ENCODE data around the gene TMEM117.

TMEM117 gene

GRCh38 chr12:43935581-43935980, 99.7 kb downstream of the TMEM117 start:
- H3K27ac Mint-ChIP-seq: no peak overlapping the region

DNA sequence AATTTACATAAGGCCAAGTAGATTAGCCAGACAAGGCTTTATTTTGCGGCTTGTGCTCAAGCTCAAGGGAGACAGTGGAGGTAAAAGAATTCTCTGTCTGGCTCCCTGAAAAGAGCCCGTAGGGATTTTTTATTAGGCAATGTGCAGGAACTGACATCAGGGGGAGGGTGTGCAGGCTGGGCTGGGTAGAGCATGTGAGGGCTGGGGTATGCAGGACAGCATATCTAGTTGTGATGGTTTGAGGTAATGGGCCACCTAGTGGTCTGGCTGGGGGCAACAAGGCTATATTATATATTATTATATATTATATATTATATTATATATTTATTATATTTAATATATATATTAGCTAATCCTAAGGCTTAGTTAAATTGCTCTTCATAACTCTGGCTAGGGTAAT, 102.1 kb downstream of the TMEM117 start:
- Mint-ChIP-seq H3K9me3 (no peaks in the 10 kb centered on the region), H3K4me1 (ENCODE audit: low read depth) (no peaks in the 10 kb centered on the region), H3K27ac (no peak overlapping the region), H3K36me3 (ENCODE audit: low read depth) (no peaks in the 10 kb centered on the region), H3K4me3 (no peak overlapping the region), H3K27me3 (ENCODE audit: low read depth) (no peaks in the 10 kb centered on the region)

More at GRCh38 chr12:43935581-43935980, 99.7 kb downstream of the TMEM117 start:
- no peaks in the 10 kb centered on the region for H3K4me1 Mint-ChIP-seq (ENCODE audit: low read depth)
- no peak overlapping the region for H3K4me3 Mint-ChIP-seq
- H3K27me3 Mint-ChIP-seq (ENCODE audit: low read depth): no peaks in the 10 kb centered on the region
- H3K36me3 Mint-ChIP-seq (ENCODE audit: low read depth): no peaks in the 10 kb centered on the region
- peaks cover 8% of the 10 kb centered on the region for H3K9me3 Mint-ChIP-seq

DNA sequence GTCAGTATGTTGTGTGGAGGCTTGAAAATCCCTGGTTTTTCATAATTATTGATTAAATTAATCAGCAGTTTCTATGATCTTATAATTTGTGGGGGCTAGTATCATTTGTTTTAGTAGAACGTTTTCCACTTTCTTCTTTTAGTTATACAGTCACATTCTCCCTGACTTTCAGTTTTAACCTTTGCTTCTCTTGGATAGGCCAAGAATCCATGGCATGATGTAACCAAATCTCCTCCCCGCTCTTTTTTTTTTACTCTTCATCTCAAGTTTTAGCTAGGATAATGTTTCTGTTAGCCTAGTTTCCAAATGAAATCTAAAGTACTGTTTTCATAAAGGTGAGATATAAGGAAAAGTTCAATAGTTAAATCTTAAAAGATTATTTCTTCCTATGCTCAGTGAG, 106.5 kb downstream of the TMEM117 start:
- H3K4me1 Mint-ChIP-seq (ENCODE audit: low read depth): no peaks in the 10 kb centered on the region
- H3K27ac Mint-ChIP-seq: no peak overlapping the region
- H3K4me3 Mint-ChIP-seq: no peak overlapping the region
- H3K27me3 Mint-ChIP-seq (ENCODE audit: low read depth): no peaks in the 10 kb centered on the region
- no peaks in the 10 kb centered on the region for H3K9me3 Mint-ChIP-seq
- no peaks in the 10 kb centered on the region for H3K36me3 Mint-ChIP-seq (ENCODE audit: low read depth)

GRCh38 chr12:43945983-43946382, 110.1 kb downstream of the TMEM117 start:
- Mint-ChIP-seq H3K4me1 (ENCODE audit: low read depth) (no peaks in the 10 kb centered on the region), H3K9me3 (no peaks in the 10 kb centered on the region), H3K27me3 (ENCODE audit: low read depth) (no peaks in the 10 kb centered on the region), H3K27ac (no peak overlapping the region), H3K36me3 (ENCODE audit: low read depth) (no peaks in the 10 kb centered on the region), H3K4me3 (no peak overlapping the region)

DNA sequence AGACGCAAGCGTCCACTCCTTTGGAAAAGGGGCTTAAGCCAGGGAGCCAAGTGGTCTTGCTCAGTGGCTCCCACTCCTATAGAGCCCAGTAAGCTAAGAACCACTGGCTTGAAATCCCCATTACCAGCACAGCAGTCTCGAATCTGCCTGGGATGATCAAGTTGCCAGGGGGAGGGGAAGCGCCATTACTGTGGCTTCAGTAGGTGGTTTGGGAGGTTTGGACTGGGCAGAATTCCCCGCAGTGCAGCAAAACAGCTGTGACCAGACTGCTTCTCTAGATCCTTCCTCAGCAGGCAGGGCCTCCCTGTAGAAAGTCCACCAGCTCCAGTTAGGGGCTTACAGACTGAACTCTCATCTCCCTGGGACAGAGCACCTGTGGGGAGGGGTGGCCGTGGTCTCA, 115.4 kb downstream of the TMEM117 start:
- Mint-ChIP-seq H3K4me1 (ENCODE audit: low read depth) (peaks cover 7% of the 10 kb centered on the region), H3K27ac (no peak overlapping the region), H3K4me3 (no peak overlapping the region), H3K36me3 (ENCODE audit: low read depth) (no peaks in the 10 kb centered on the region), H3K9me3 (no peaks in the 10 kb centered on the region), H3K27me3 (ENCODE audit: low read depth) (no peaks in the 10 kb centered on the region)

GRCh38 chr12:43957732-43958372, 122.0 kb downstream of the TMEM117 start:
- no peaks in the 10 kb centered on the region for H3K9me3 Mint-ChIP-seq
- H3K27me3 Mint-ChIP-seq (ENCODE audit: low read depth): no peaks in the 10 kb centered on the region
- no peak overlapping the region for H3K27ac Mint-ChIP-seq
- H3K4me1 Mint-ChIP-seq (ENCODE audit: low read depth): peaks cover 7% of the 10 kb centered on the region
- H3K4me3 Mint-ChIP-seq: no peak overlapping the region
- no peaks in the 10 kb centered on the region for H3K36me3 Mint-ChIP-seq (ENCODE audit: low read depth)

DNA sequence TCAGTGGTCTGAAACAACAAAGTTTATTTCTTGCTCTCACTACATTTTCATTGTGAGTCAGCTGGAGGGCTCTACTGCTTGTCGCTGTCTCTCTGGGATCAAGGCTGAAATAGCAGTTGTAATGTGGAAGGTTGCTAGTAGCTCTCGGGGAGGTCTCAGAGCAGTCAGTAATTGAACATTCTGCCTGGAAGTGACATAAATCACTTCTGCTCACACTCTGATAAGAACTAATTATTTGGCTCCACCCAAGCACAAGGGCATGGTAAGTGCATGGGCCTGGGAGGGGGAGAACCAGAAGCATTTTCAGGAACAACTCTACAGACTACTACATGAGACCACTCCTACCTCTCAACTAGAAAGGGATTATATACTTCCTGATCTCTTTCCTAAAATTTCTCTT, 128.2 kb downstream of the TMEM117 start:
- Mint-ChIP-seq H3K4me1 (ENCODE audit: low read depth) (no peaks in the 10 kb centered on the region), H3K9me3 (peaks cover 7% of the 10 kb centered on the region), H3K4me3 (no peak overlapping the region), H3K36me3 (ENCODE audit: low read depth) (no peaks in the 10 kb centered on the region), H3K27me3 (ENCODE audit: low read depth) (no peaks in the 10 kb centered on the region), H3K27ac (no peak overlapping the region)

DNA sequence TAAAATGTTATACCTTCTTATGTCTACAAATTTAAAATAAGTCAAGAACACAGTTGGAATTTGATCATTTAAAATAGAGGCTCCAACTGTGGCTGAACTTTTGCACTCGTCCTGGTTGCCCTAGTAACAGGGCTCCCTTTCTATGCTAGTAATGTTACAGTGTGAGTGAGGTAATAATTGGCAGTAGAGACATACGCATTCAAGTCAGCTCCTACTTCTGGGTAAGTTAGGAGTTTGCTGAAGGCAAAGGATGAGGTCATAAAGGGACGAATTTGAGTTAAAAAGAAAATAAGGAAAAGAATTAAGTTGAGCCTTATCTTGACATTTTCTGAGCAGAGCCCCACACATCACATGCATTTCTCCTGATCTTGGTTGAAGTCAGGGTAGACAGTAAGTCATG, 129.1 kb downstream of the TMEM117 start:
- Mint-ChIP-seq H3K4me3 (no peak overlapping the region), H3K4me1 (ENCODE audit: low read depth) (no peaks in the 10 kb centered on the region), H3K27ac (no peak overlapping the region), H3K36me3 (ENCODE audit: low read depth) (no peaks in the 10 kb centered on the region), H3K27me3 (ENCODE audit: low read depth) (no peaks in the 10 kb centered on the region), H3K9me3 (peaks cover 7% of the 10 kb centered on the region)

DNA sequence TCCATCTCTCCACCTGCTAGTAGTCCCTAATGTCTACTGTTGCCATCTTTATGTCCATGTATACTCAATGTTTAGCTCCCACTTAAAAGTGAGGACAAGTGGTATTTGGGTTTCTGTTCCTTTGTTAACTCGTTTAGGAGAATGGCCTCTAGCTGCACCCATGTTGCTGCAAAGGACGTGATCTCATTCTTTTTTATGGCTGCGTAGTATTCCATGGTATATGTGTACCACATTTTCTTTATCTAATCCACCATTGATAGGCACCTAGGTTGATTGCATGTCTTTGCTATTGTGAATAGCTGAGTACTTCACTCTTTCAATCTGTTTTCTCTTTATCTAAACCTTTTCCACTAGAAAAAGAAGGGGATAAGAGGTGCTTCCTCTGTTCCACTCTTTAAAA, 130.0 kb downstream of the TMEM117 start:
- no peaks in the 10 kb centered on the region for H3K27me3 Mint-ChIP-seq (ENCODE audit: low read depth)
- H3K27ac Mint-ChIP-seq: no peak overlapping the region
- H3K4me1 Mint-ChIP-seq (ENCODE audit: low read depth): no peaks in the 10 kb centered on the region
- no peak overlapping the region for H3K4me3 Mint-ChIP-seq
- H3K9me3 Mint-ChIP-seq: peaks cover 7% of the 10 kb centered on the region
- H3K36me3 Mint-ChIP-seq (ENCODE audit: low read depth): no peaks in the 10 kb centered on the region

DNA sequence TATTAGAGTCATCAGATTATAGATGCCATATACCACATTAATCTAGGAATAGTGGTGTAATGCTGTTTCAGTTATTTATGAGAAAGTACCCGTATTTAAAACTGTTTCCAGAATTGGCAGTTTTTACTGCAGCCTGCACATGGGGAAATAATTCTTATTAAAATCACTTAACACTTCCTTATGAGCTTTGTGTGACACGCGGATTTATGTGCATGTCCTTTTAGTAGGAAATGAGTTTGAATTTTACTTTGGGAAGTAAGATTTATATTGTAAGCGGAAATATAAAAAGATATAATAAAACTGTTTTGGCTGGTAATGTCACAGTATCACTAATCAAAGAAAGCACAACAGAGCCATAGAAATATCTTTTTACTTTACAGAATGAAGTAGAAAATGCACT, 132.9 kb downstream of the TMEM117 start:
- Mint-ChIP-seq H3K27me3 (ENCODE audit: low read depth) (no peaks in the 10 kb centered on the region), H3K27ac (no peak overlapping the region), H3K36me3 (ENCODE audit: low read depth) (no peaks in the 10 kb centered on the region), H3K4me1 (ENCODE audit: low read depth) (no peaks in the 10 kb centered on the region), H3K4me3 (no peak overlapping the region), H3K9me3 (peaks cover 7% of the 10 kb centered on the region)

DNA sequence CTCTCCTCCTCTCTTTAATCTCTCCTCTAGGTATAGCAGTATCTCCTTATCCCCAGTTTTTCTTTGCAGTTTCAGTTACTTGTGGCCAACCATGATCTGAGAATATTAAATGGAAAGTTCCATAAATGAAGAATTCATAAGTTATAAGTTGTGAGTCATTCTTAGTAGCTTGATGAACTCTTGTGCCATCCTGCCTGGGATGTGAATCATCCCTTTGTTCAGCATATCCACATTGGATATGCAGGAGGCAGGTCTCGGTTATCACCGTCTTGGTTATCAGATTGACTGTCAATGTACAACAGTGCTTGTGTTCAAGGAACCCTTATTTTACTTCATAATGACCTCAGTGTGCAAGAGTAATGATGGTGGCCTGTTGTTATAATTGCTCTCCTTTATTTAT, 134.0 kb downstream of the TMEM117 start:
- Mint-ChIP-seq H3K4me1 (ENCODE audit: low read depth) (no peaks in the 10 kb centered on the region), H3K9me3 (peaks cover 7% of the 10 kb centered on the region), H3K27me3 (ENCODE audit: low read depth) (no peaks in the 10 kb centered on the region), H3K36me3 (ENCODE audit: low read depth) (no peaks in the 10 kb centered on the region), H3K4me3 (no peak overlapping the region), H3K27ac (no peak overlapping the region)

GRCh38 chr12:43973385-43973784, 137.5 kb downstream of the TMEM117 start:
- Mint-ChIP-seq H3K36me3 (ENCODE audit: low read depth) (no peaks in the 10 kb centered on the region), H3K4me1 (ENCODE audit: low read depth) (no peaks in the 10 kb centered on the region), H3K27me3 (ENCODE audit: low read depth) (no peaks in the 10 kb centered on the region), H3K4me3 (no peak overlapping the region), H3K9me3 (no peaks in the 10 kb centered on the region), H3K27ac (no peak overlapping the region)

DNA sequence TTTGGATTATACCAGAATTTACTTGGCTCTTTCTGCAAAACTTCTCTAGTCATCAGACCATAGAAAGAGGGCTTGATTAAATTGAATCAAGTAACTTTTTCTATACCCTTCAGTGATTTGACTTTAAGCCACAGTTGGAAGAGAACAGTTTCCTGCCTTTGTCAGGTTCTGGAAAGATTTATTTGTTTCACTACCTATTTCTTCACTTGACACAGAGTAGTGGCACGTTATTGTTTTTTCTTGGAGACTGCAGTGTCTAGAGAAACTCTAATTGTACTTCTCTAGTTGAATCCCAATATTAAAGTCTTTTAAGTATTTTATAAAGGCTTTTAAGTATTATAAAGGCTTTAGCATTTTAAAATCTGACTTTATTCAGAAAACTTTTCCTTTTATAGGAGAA, 138.1 kb downstream of the TMEM117 start:
- H3K4me1 Mint-ChIP-seq (ENCODE audit: low read depth): no peaks in the 10 kb centered on the region
- H3K36me3 Mint-ChIP-seq (ENCODE audit: low read depth): no peaks in the 10 kb centered on the region
- no peaks in the 10 kb centered on the region for H3K9me3 Mint-ChIP-seq
- H3K27me3 Mint-ChIP-seq (ENCODE audit: low read depth): no peaks in the 10 kb centered on the region
- no peak overlapping the region for H3K4me3 Mint-ChIP-seq
- no peak overlapping the region for H3K27ac Mint-ChIP-seq

DNA sequence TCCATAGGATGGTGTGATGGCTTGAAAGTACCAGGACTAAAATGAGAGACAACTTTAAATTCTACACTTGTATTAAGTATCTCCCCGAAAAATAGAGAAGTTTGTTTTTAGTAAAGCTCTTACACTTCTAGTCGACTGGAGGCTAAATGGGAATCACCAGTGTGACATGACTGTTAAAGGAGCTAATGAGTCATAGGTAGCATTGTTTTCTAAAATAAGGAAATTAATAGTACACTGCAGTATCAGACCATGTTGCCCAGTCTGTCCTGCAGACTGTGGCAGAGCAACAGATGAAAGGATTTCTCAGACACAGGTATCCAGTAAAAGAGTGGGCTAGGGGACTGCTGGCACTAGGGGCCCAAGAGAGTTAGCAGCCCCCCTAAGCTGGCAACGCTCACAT, 140.1 kb downstream of the TMEM117 start:
- no peaks in the 10 kb centered on the region for H3K36me3 Mint-ChIP-seq (ENCODE audit: low read depth)
- H3K4me1 Mint-ChIP-seq (ENCODE audit: low read depth): no peaks in the 10 kb centered on the region
- H3K27ac Mint-ChIP-seq: no peak overlapping the region
- H3K27me3 Mint-ChIP-seq (ENCODE audit: low read depth): no peaks in the 10 kb centered on the region
- H3K9me3 Mint-ChIP-seq: no peaks in the 10 kb centered on the region
- H3K4me3 Mint-ChIP-seq: no peak overlapping the region

- Mint-ChIP-seq H3K4me3 (no peak overlapping the region), H3K36me3 (ENCODE audit: low read depth) (no peaks in the 10 kb centered on the region), H3K27ac (no peak overlapping the region), H3K27me3 (ENCODE audit: low read depth) (no peaks in the 10 kb centered on the region), H3K9me3 (no peaks in the 10 kb centered on the region), H3K4me1 (ENCODE audit: low read depth) (no peaks in the 10 kb centered on the region)
Measured at GRCh38 chr12:43978556-43978955, 142.7 kb downstream of the TMEM117 start.

- Mint-ChIP-seq H3K9me3 (no peaks in the 10 kb centered on the region), H3K4me1 (ENCODE audit: low read depth) (no peaks in the 10 kb centered on the region), H3K36me3 (ENCODE audit: low read depth) (no peaks in the 10 kb centered on the region), H3K4me3 (no peak overlapping the region), H3K27me3 (ENCODE audit: low read depth) (no peaks in the 10 kb centered on the region), H3K27ac (no peak overlapping the region)
Measured at GRCh38 chr12:43979450-43979849, 143.6 kb downstream of the TMEM117 start.
